Neural progenitor cell (in vitro differentiated cells): ENCODE measurements around the gene TEX9. TPM values are rescaled to one million over a fixed set of nuclear protein-coding genes. Genes with fewer than 3 reads are reported as not detected.

ENCODE experiments used
- DNase-seq: peaks from one replicate; pipeline ENCODE4 v3.0.0-alpha.2; 2016; ENCODE audit warnings: low spot score
- H2AFZ ChIP-seq: fragments of 200-600 bp; sonication (generic); replicated peaks from 2 replicates; pipeline ENCODE4 v1.6.1; 2016; ENCODE audit warnings: antibody characterized with exemption
- H3F3A ChIP-seq: fragments of 200-600 bp; sonication (generic); 2 replicates; pipeline ENCODE4 v1.6.1; 2016; ENCODE audit warnings: antibody characterized with exemption, low read depth
- H3K27ac ChIP-seq: fragments of 200-600 bp; sonication (generic); 2 replicates; pipeline ENCODE4 v1.5.1; 2016; ENCODE audit warnings: mild to moderate bottlenecking
- H3K27me3 ChIP-seq: fragments of 200-600 bp; sonication (generic); 2 replicates; pipeline ENCODE4 v1.6.1; 2016; ENCODE audit warnings: mild to moderate bottlenecking, moderate library complexity
- H3K36me3 ChIP-seq: fragments of 200-600 bp; sonication (generic); 2 replicates; pipeline ENCODE4 v1.5.1; 2016
- H3K4me1 ChIP-seq: fragments of 200-600 bp; sonication (generic); 2 replicates; pipeline ENCODE4 v1.6.1; 2016; ENCODE audit warnings: mixed run types
- H3K4me2 ChIP-seq: fragments of 200-600 bp; sonication (generic); 2 replicates; pipeline ENCODE4 v1.6.1; 2016
- H3K4me3 ChIP-seq: fragments of 200-600 bp; sonication (generic); 2 replicates; pipeline ENCODE4 v1.5.1; 2016
- H3K79me2 ChIP-seq: fragments of 200-600 bp; sonication (generic); 2 replicates; pipeline ENCODE4 v1.6.1; 2016; ENCODE audit warnings: low read depth
- H3K9ac ChIP-seq: fragments of 200-600 bp; sonication (generic); 2 replicates; pipeline ENCODE4 v1.6.1; 2016
- H3K9me3 ChIP-seq: fragments of 200-600 bp; sonication (generic); 2 replicates; pipeline ENCODE4 v1.5.1; 2016; ENCODE audit warnings: low read depth
- H4K20me1 ChIP-seq: fragments of 200-600 bp; sonication (generic); 2 replicates; pipeline ENCODE4 v1.6.1; 2016; ENCODE audit warnings: low read depth
- H3K27ac Mint-ChIP-seq: 3 replicates; pipeline ENCODE4 v1.8.0; 2021; ENCODE audit warnings: mixed read lengths
- H3K27me3 Mint-ChIP-seq: 2 replicates; pipeline ENCODE4 v1.8.0; 2022; ENCODE audit warnings: low read depth, mild to moderate bottlenecking, inconsistent platforms, moderate library complexity, mixed read lengths; ENCODE audit not compliant: insufficient read depth
- H3K36me3 Mint-ChIP-seq: 3 replicates; pipeline ENCODE4 v1.8.0; 2021; ENCODE audit warnings: mixed read lengths
- H3K4me1 Mint-ChIP-seq: 3 replicates; pipeline ENCODE4 v1.8.0; 2021; ENCODE audit warnings: mixed read lengths
- H3K4me3 Mint-ChIP-seq: 3 replicates; pipeline ENCODE4 v1.8.0; 2021; ENCODE audit warnings: mild to moderate bottlenecking, moderate library complexity, mixed read lengths
- H3K9me3 Mint-ChIP-seq: 3 replicates; pipeline ENCODE4 v1.8.0; 2020; ENCODE audit warnings: mixed read lengths
- CTCF ChIP-seq: fragments of 200-600 bp; sonication (generic); IDR thresholded peaks from 2 replicates; pipeline ENCODE4 v1.5.1; 2017; ENCODE audit warnings: antibody characterized with exemption, mild to moderate bottlenecking
- EZH2 ChIP-seq: fragments of 200-600 bp; sonication (generic); IDR thresholded peaks from 2 replicates; pipeline ENCODE4 v1.6.1; 2017; ENCODE audit warnings: antibody characterized with exemption, mild to moderate bottlenecking, moderate library complexity
- EZH2phosphoT487 ChIP-seq: fragments of 200-600 bp; sonication (generic); IDR thresholded peaks from 2 replicates; pipeline ENCODE4 v1.6.1; 2017; ENCODE audit warnings: antibody characterized with exemption
- total RNA-seq: library from RNA; depleted of rRNA; stranded (reverse); fragments of >200 nt; gene quantifications from 2 replicates; pipeline ENCODE4 v1.2.3, GENCODE V29; 2015; ENCODE audit warnings: low replicate concordance

TEX9 gene
- total RNA-seq, 1 donor from 2014 or later = 8.1 TPM

DNA sequence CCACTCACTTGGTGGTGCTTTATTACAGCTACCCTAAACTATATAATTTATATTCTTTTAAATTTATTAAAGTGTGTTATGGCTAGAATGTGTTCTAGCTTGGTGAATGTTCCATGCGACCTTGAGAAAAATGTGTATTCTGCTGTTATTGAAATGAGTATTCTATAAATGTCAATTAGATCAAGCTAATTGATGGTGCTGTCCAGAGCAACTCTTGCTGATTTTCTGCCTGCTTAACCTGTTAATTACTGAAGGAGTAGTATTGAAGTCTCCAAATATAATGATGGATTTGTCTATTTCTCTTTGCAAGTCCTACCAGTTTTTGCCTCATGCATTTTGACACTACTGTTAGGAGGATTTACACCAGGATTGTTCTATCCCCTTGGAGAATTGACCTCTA is 3.2 kb upstream of the TEX9 start:
- Histone ChIP-seq H3K27me3 (peaks cover 15% of the 10 kb centered on the region), H2AFZ (no peak overlapping the region), H3K9ac (no peak overlapping the region), H3K4me1 (peaks cover 11% of the 10 kb centered on the region), H4K20me1 (no peaks in the 10 kb centered on the region), H3K9me3 (no peaks in the 10 kb centered on the region), H3K4me3 (no peak overlapping the region), H3F3A (peaks cover 22% of the 10 kb centered on the region), H3K79me2 (no peaks in the 10 kb centered on the region), H3K36me3 (no peaks in the 10 kb centered on the region), H3K4me2 (no peak overlapping the region), H3K27ac (no peak overlapping the region)
- Mint-ChIP-seq H3K36me3 (no peaks in the 10 kb centered on the region), H3K4me1 (peaks cover 3% of the 10 kb centered on the region), H3K9me3 (peaks cover 13% of the 10 kb centered on the region), H3K27ac (no peak overlapping the region), H3K4me3 (no peak overlapping the region), H3K27me3 (no peaks in the 10 kb centered on the region)
- no peak for DNase-seq
- TF ChIP-seq CTCF (no peak), EZH2phosphoT487 (no peak)

DNA sequence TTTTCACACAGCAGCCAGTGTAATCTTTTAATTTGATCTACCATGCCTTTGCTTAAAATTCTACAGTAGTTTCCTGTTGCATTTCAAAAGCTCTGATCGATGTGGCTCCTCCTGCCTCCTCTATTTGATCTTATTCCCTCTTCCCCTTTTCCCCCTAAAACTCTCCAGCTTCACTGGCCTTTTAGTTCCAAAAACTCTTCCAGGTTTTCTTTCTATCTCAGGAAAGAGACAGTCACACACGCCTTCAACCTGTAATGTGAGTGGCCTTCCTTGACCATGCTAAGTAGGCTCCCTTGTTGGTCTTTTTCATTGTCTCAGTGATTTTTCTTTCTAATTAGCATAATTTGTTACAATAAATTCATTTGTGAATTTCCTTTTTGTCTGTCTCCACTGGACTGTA is 985 bp downstream of the TEX9 start:
- no peaks in the 10 kb centered on the region for H3K79me2 ChIP-seq
- TF ChIP-seq EZH2phosphoT487 (no peak), EZH2 (no peak), CTCF (no peak)
- peaks cover 11% of the 10 kb centered on the region for H3K4me1 ChIP-seq

DNA sequence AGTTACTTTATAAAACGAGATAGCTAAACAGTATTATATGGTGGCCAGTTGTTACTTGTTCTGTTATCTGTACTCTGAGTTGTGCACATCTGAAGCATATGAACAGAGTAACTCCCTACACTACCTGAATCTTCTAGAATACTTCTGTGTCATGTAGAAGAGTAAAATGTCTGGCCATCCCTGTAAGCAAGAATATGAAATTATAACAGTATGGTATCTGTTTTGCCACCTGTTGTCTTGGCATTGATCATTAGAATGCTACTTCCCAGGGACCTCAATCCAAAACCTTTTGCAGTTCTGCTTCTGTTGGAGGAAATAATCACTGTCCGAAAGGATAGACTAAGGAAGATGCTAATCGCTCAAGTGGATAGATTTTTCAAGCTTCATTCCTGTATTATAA is 1.9 kb downstream of the TEX9 start:
- DNase-seq = no peak
- Histone ChIP-seq H3K4me2 (no peak overlapping the region), H2AFZ (no peak overlapping the region), H3F3A (peaks cover 28% of the 10 kb centered on the region), H3K27me3 (peaks cover 15% of the 10 kb centered on the region), H3K27ac (no peak overlapping the region), H3K36me3 (no peaks in the 10 kb centered on the region), H3K4me3 (no peak overlapping the region), H4K20me1 (no peaks in the 10 kb centered on the region), H3K9me3 (no peaks in the 10 kb centered on the region), H3K9ac (no peak overlapping the region), H3K79me2 (no peaks in the 10 kb centered on the region), H3K4me1 (peaks cover 11% of the 10 kb centered on the region)
- peak overlapping the region; percentile 68 for H3K4me3 Mint-ChIP-seq
- no peak overlapping the region for H3K27ac Mint-ChIP-seq
- no peaks in the 10 kb centered on the region for H3K27me3 Mint-ChIP-seq
- H3K9me3 Mint-ChIP-seq = peaks cover 4% of the 10 kb centered on the region
- peaks cover 13% of the 10 kb centered on the region for H3K4me1 Mint-ChIP-seq
- TF ChIP-seq EZH2phosphoT487 (no peak), EZH2 (no peak), CTCF (no peak)
- H3K36me3 Mint-ChIP-seq = no peaks in the 10 kb centered on the region

More for the DNA sequence above, 985 bp downstream of the TEX9 start:
- peak overlapping the region; percentile 81 for H3K4me3 ChIP-seq
- H3K4me2 ChIP-seq = peak overlapping the region; percentile 93
- peaks cover 13% of the 10 kb centered on the region for H3K4me1 Mint-ChIP-seq
- H3K9me3 Mint-ChIP-seq = peaks cover 9% of the 10 kb centered on the region
- DNase-seq = peak; percentile 5
- H3K27me3 ChIP-seq = peaks cover 15% of the 10 kb centered on the region
- H3K27ac ChIP-seq = no peak overlapping the region
- H2AFZ ChIP-seq = no peak overlapping the region
- no peaks in the 10 kb centered on the region for H3K36me3 Mint-ChIP-seq
- H3K9me3 ChIP-seq = no peaks in the 10 kb centered on the region
- H3K27me3 Mint-ChIP-seq = no peaks in the 10 kb centered on the region
- H3K27ac Mint-ChIP-seq = no peak overlapping the region
- H3K9ac ChIP-seq = no peak overlapping the region
- peaks cover 22% of the 10 kb centered on the region for H3F3A ChIP-seq
- no peaks in the 10 kb centered on the region for H3K36me3 ChIP-seq
- H3K4me3 Mint-ChIP-seq = peak overlapping the region; percentile 94
- no peaks in the 10 kb centered on the region for H4K20me1 ChIP-seq
